WERI-Rb-1 (cell line): ENCODE measurements around the gene ANO1.

Experiments
- DNase-seq: peaks from one replicate; pipeline ENCODE4 v3.0.0-alpha.2; 2020
- H3K27ac ChIP-seq: fragments of 250-450 bp; sonication (Bioruptor Pico); 2 replicates; pipeline ENCODE4 v1.5.1; 2020; ENCODE audit warnings: mild to moderate bottlenecking, moderate library complexity
- H3K27me3 ChIP-seq: fragments of 250-450 bp; sonication (Bioruptor Pico); 2 replicates; pipeline ENCODE4 v1.5.1; 2021; ENCODE audit warnings: mild to moderate bottlenecking, low read depth, moderate library complexity; ENCODE audit not compliant: insufficient read depth, severe bottlenecking
- H3K36me3 ChIP-seq: fragments of 250-450 bp; sonication (Bioruptor Pico); 2 replicates; pipeline ENCODE4 v1.5.1; 2020; ENCODE audit warnings: mild to moderate bottlenecking, moderate library complexity
- H3K4me3 ChIP-seq: 2 replicates; pipeline ENCODE4 v1.5.1; 2011; ENCODE audit warnings: low read depth, mild to moderate bottlenecking, control low read depth, low read length
- H3K9me3 ChIP-seq: fragments of 250-450 bp; sonication (Bioruptor Pico); 2 replicates; pipeline ENCODE4 v1.5.1; 2021; ENCODE audit warnings: mild to moderate bottlenecking, moderate library complexity; ENCODE audit not compliant: severe bottlenecking
- TF ChIP-seq, protein P1 (sequence below): IDR thresholded peaks from 2 replicates; pipeline ENCODE4 v1.5.1; 2011; ENCODE audit warnings: low read depth, mild to moderate bottlenecking, control low read depth, inconsistent platforms, low read length

ANO1 gene

DNA sequence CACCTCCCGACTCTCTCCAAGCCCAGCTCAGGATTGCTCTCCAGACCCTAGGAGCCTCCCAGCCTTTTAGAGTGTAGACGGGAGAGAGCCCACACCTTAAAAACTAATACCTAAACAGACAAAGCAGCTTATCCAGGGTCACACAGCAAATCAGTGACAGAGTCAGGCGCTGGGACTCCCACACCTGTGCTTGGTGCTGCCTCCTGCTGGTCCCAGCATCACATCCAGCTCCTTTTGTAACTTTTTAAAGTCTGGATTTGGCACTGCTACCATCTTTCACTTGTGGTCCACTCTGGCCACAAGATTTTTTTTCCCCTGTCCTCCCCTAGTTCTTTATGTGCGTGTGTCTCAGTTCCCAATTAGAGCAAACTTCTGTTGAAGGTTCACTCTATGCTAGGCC is 4.7 kb downstream of the ANO1 start:
- TF ChIP-seq, protein P1, sequence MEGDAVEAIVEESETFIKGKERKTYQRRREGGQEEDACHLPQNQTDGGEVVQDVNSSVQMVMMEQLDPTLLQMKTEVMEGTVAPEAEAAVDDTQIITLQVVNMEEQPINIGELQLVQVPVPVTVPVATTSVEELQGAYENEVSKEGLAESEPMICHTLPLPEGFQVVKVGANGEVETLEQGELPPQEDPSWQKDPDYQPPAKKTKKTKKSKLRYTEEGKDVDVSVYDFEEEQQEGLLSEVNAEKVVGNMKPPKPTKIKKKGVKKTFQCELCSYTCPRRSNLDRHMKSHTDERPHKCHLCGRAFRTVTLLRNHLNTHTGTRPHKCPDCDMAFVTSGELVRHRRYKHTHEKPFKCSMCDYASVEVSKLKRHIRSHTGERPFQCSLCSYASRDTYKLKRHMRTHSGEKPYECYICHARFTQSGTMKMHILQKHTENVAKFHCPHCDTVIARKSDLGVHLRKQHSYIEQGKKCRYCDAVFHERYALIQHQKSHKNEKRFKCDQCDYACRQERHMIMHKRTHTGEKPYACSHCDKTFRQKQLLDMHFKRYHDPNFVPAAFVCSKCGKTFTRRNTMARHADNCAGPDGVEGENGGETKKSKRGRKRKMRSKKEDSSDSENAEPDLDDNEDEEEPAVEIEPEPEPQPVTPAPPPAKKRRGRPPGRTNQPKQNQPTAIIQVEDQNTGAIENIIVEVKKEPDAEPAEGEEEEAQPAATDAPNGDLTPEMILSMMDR, result peak; percentile 80
- DNase-seq, result peak; percentile 37
- H3K27ac ChIP-seq, result no peak overlapping the region
- no peaks in the 10 kb centered on the region for H3K36me3 ChIP-seq
- H3K27me3 ChIP-seq, result peaks cover under 1% of the 10 kb centered on the region
- no peaks in the 10 kb centered on the region for H3K9me3 ChIP-seq
- H3K4me3 ChIP-seq, result no peak overlapping the region

DNA sequence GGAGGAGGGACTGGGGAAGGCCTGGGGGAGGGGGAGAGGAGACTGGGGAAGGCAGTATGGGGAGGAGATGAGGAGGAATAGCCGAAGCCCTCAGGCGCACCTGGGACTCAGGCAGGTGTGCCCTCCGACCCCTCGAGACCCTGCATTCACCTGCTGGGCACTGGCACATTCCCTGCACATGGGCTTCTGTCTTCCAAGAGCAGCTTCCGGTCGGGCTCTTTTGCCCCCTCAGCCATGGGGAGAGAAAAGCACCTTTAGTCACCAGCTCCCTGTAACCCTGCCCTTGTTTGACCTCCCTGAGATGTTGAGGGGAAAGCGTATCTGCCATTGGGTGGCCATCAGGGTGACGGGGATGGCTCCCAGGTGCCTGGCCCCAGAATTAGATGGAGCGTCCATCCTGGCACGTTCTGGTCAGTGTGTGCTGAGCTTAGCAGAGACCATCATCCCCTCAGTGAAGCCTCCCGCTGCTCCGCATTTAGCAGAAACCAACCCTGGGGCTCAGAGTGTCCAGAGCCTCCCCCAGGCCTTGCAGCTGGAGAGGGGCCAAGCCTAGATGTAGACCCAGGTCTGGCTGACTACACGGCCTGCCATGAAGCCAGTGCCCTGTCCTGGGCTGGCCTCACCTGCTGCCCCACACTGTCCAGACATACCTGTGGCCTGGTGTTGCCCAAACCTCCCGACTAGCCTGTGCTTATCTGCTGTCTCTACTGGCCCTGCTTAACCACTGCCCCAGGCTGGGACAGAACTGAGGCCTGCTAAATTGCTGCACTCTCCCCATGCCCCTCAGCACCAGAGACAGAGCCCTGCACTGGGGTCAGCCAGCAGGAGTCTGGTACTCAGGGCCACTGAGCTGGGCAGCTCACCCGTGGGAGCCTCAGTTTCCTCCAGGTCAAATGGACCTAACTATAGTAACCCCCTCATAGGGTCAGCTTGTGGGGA is 6.2 kb downstream of the ANO1 start:
- H3K4me3 ChIP-seq, result no peak overlapping the region
- no peaks in the 10 kb centered on the region for H3K27me3 ChIP-seq
- no peaks in the 10 kb centered on the region for H3K36me3 ChIP-seq
- DNase-seq, result no peak
- TF ChIP-seq, protein P1, result no peak
- no peaks in the 10 kb centered on the region for H3K9me3 ChIP-seq
- no peak overlapping the region for H3K27ac ChIP-seq

GRCh38 chr11:70085815-70086769 is 8.0 kb downstream of the ANO1 start:
- Histone ChIP-seq H3K9me3 (no peaks in the 10 kb centered on the region), H3K27ac (no peak overlapping the region), H3K4me3 (no peak overlapping the region), H3K27me3 (no peaks in the 10 kb centered on the region), H3K36me3 (no peaks in the 10 kb centered on the region; the same call in 1 of the 2 replicates)
- TF ChIP-seq, protein P1, result no peak
- DNase-seq, result no peak

DNA sequence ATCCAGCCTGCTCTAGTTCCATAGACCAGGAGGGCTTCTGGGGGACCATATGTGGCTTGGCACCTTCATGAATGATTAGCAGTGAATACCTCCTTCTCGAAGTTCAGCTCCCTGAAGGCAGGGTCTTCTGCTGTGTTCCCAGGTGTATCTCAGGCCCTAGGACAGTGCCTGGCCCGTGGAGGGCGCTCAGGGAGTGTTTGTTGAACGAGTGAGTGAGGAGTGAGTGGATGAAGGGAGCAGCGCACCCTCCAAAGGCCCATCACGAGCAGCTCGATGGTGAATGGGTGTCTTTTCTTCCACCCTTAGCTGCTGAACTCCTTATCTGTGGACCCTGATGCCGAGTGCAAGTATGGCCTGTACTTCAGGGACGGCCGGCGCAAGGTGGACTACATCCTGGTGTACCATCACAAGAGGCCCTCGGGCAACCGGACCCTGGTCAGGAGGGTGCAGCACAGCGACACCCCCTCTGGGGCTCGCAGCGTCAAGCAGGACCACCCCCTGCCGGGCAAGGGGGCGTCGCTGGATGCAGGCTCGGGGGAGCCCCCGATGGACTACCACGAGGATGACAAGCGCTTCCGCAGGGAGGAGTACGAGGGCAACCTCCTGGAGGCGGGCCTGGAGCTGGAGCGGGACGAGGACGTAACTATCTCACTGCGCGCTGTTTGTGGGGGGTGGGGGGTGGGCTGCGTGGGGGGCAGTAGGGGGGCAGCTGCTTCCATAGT is 9.5 kb downstream of the ANO1 start:
- Histone ChIP-seq H3K27ac (no peak overlapping the region), H3K36me3 (no peaks in the 10 kb centered on the region; the same call in 1 of the 2 replicates), H3K4me3 (no peak overlapping the region), H3K9me3 (peaks cover 2% of the 10 kb centered on the region), H3K27me3 (no peaks in the 10 kb centered on the region)
- TF ChIP-seq, protein P1, result peak; percentile 39
- DNase-seq, result peak; percentile 48

GRCh38 chr11:70088735-70089250 is 10.7 kb downstream of the ANO1 start:
- DNase-seq, result no peak
- Histone ChIP-seq H3K27me3 (no peaks in the 10 kb centered on the region), H3K4me3 (no peak overlapping the region), H3K27ac (no peak overlapping the region), H3K9me3 (peaks cover 2% of the 10 kb centered on the region), H3K36me3 (no peaks in the 10 kb centered on the region; the same call in 1 of the 2 replicates)
- TF ChIP-seq, protein P1, result no peak
